ENCODE data around the gene CCL23. TPM values are rescaled to one million over a fixed set of nuclear protein-coding genes. Genes with fewer than 3 reads are reported as not detected.
"Not testable (repeated sequence)": the region's sequence is repeated elsewhere in the genome, so short reads cannot be mapped to it uniquely, and the experiment has no call there.

The CCL23 gene
- total RNA-seq, 2 experiments from 2014 or later, result 0.36 to 0.42 TPM

DNA sequence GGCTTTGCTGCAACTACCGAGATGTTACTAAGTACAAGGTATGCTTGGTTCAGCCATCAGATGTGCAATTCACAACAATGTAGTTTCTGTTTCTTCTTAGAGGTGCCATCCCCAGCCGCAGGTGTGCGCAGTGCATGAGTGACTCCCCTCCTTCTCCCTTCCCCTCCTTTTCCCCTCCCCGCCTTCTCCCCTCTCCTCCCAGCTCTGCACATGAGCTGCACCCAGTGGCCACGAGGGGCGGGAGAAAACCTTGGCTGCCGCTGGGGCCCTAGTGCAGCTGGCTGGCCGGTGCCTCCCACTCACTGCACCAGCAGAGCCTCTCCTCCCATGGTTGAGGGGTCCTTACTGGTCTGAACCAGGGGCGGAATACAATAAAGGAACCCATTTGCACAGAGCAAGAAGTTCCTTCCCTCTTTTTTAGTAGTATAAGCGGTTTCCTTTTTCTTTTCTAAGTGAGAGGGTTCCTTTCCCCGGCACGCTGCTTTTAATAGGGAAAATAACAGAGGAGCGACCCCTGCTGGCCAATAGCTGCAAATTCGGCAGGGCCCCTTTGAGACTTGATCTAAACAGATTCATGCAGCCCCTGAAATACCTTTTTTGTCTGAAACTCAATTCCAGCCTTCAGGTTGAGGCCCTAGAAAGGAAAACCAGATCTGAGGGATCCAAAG lies 8.6 kb downstream of the CCL23 start:
- ChIA-PET POLR2A (no interaction called here), CTCF (no interaction called here)

DNA sequence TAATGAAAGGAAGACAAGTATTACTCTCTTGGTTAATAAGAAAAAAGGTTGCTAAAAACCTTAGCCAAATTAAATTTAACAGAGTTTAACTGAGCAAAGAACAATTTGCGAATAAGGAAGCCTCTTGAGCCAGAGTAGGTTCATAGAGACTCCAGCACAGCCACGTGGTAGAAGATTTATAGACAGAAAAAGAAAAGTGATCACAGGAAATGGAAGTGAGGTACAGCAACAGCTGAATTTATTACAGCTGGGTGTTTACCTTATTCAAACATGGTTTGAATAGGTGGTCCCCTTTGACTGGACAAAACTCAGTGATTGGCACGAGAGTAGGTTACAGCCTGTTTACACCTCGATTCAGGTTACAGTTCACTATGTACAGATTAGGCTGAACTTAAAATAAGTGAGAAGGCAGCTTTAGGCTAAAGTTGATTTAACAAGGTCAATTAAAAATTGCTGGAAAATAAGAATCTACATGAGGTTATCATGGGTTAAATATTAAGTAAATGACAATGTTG lies 13.1 kb downstream of the CCL23 start:
- ChIA-PET CTCF (interaction anchor here (0.9 to 2.0 kb wide), 2 partner anchors 29 to 68 kb away, joined by 3 to 6 read pairs; no protein-coding TSS in a partner anchor), POLR2A (no interaction called here)

DNA sequence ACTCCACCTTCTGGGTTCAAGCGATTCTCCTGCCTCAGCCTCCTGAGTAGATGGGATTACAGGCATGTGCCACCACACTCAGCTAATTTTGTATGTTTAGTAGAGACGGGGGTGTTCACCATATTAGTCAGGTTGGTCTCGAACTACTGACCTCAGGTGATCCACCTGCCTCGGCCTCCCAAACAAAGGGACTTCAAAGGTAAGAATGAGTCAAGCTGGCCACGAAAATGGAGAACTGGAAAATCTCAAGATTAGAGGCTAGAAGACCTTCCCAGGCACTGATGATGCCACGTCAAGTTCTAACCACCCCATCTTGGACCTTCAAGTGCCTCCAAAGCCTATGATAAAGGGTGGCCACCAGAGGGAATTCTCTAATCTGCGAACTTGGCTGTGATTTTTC lies 15.1 kb downstream of the CCL23 start:
- POLR2A ChIA-PET, result no interaction called here
- CTCF ChIA-PET, result interaction anchor here (0.6 kb wide), 1 partner anchor 32 kb away, joined by 3 read pairs; no protein-coding TSS in a partner anchor

DNA sequence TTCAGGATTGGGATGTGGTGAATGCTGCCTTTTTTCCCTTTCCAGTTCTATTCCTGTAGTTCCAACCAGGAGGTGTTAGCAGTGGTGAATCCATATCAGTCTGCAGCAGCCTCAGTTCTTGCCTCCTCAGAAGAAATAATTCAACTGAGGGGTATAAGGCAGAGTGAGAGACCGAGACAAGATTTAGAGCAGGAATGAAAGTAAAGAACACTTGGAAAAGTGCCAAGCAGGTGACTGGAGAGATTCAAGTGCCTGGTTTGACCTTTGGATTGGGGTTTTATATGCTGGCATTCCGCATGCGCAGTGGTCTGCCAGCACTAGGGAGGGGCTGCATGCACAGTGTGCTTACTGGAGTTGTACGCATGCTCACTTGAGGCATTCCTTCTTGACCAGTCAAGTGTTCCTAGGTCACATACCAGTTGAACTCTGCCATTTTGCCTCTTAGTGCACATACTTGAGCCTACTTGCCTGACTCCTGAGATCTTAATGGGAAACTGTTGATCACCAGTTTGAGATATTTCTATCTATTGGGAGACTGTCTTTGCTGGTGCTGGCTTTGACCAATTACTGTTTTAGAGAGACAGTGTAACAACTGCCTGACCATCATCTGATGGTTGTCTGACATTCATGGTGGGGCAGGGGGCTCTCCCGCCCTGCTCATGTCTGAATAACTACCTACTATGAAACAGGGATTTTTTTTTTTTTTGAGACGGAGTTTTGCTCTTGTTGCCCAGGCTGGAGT lies 15.7 kb downstream of the CCL23 start:
- CTCF ChIA-PET, result interaction anchor here (0.5 kb wide), 1 partner anchor 178 kb away, joined by 3 read pairs; no protein-coding TSS in a partner anchor

DNA sequence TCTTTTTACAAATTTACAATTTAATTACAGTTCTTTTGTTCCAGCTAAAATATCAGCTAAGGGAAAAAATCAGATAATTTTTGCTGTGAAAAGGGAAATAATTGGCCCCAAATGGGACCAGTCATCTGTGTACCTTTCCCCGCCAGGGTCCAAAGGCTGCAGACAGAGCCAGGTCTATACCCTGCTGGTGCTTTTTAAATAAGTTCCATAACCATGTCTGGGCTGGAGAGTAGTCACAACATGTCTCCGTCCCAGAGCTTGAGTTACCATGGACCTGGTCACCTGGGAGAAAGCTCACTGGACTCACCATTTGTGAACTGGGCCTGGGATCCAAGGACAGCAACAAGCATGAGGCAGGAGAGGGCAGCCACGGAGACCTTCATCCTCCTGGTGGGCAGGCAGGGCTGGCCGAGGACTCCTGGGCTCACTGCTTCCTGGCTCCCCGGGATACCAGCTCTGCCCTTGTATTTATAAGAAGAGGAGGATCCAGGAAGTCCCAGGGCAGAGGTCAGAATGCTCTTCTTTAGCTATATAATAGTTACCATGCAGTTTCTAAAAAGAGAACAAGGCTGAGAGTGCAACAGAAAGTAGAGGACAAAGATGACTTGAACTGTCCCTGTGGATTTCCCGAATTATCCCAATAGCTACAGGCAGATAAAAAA lies 16.5 kb downstream of the CCL23 start, which contains the start of gene CCL15:
TSS of gene CCL15 (minus strand) at position 444 of the 662 bp plus-strand sequence. CDS start at position 383, 61 bp downstream.
- ChIA-PET POLR2A (no interaction called here), CTCF (interaction anchor here (0.5 kb wide), 1 partner anchor 177 kb away, joined by 3 read pairs; no protein-coding TSS in a partner anchor)

More for the DNA sequence above, 15.7 kb downstream of the CCL23 start:
- POLR2A ChIA-PET, result no interaction called here

DNA sequence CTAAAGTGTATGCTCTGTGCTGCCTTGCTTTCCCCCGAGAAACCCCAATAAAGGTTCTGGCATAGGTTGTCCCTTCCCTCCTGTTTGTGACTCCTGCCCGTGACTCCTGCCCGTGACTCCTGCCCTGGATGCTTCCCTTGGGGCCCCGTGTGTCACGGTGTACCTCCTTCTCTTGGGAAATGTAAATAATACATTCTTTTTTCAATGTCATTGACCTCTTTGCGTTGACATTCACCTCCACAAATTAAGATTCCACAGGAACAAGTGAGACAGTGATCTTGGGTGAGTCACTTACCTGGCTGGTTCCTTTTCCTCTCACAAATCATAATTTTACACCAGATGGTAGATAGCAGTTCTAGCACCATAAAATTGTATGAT lies 17.1 kb downstream of the CCL23 start:
- CTCF ChIA-PET, result no interaction called here
- POLR2A ChIA-PET, result no interaction called here

DNA sequence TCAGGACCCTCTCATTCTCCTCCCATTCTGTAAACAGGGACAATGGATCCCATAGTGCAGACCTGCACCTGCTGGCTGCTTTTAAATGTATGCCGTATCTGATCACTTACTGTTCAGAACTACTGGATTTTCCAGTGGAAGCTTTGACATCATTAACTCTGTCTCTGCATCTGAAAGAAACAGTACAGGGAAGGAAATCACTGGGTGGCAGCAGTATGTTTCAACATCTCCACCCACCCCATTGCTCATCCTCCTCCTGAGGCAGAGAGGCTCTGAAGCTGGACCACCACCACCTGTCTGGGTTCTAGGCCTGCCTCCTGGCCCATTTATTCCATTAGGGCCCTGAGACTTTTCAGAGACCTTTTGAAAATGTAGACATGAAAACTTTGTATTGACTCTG lies 19.0 kb downstream of the CCL23 start:
- CTCF ChIA-PET, result no interaction called here
- POLR2A ChIA-PET, result no interaction called here

DNA sequence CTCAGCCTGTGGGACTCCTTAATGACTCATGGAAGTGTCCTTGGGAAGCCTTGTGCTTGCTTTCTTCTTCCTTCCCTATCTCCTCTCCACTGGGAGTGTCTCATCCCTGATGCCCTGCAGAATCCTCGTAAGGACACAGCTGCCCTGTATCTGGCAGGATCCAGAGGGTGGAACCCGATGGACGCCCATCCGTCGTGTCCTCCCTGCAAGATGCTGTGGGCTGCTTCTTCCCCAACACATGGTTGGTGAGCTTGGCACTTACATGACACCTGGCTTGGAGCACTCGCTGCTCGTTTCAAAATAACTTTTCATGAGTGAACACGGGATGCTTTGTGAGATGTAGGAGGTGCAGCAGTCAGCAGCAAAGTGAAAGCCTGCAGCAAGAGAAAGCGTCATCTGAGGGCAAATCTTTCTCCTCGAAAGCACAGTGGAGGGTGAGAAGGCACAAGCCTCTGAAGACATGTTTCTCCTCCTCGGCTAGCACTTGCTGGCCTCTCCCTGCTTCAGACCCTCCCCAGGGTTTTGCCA lies 19.7 kb downstream of the CCL23 start:
- POLR2A ChIA-PET, result no interaction called here
- CTCF ChIA-PET, result no interaction called here

DNA sequence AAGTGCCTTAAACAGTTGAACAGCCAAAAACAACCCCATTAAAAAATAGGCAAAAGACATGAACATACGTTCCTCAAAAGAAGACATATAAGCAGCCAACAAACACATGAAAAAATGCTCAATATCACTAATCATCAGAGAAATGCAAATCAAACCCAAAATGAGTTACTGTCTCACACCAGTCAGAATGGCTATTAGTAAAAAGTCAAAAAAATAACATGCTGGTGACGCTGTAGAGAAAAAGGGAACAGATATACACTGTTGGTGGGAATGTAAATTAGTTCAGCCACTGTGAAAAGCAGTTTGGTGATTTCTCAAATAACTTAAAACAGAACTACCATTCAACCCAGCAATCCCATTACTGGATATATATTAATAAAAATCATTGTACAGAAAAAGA lies 22.4 kb downstream of the CCL23 start:
- POLR2A ChIA-PET, result interaction anchor here (0.6 kb wide), 1 partner anchor 148 kb away, joined by 5 read pairs; no protein-coding TSS in a partner anchor
- CTCF ChIA-PET, result not testable (repeated sequence)

DNA sequence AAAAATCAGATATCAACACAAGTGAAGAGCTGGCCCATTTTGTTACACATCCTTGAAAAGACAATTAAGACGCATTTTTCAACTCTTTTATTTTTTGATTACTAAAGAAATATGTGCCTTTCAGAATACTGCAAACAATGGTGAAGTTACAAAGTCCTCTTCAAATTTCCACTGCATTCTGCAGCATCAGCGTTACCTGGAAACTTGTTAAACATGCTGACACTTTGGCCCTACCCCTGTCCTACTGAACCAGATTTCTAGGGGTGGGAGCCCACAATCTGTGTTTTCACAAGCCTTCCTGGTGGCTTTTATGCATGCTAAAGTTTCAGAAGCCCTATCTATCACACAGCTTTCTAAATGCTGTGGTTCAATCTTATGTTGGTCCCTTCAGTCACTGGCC lies 26.7 kb downstream of the CCL23 start:
- ChIA-PET POLR2A (no interaction called here), CTCF (no interaction called here)

DNA sequence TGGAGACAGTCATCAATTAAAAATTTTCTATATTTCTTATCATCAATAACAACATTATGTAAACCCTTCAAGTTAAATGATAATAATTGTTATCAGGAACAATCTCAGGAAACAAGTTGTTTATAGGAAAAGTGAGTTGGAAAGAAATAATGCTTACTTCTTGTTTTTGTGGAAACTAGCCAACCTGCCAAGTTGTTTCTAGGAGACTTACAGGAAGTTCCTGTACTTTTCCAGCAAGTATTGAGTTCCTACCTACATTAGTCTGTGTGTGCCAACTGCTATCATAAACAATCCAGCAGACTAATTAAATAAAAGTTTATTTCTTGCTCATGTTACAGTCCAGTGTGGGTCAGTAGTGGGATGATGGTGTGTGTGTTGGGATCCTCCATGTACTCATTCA lies 29.6 kb downstream of the CCL23 start:
- CTCF ChIA-PET, result interaction anchor here (1.3 kb wide), 1 partner anchor 83 kb away, joined by 3 read pairs; no protein-coding TSS in a partner anchor
- POLR2A ChIA-PET, result no interaction called here

DNA sequence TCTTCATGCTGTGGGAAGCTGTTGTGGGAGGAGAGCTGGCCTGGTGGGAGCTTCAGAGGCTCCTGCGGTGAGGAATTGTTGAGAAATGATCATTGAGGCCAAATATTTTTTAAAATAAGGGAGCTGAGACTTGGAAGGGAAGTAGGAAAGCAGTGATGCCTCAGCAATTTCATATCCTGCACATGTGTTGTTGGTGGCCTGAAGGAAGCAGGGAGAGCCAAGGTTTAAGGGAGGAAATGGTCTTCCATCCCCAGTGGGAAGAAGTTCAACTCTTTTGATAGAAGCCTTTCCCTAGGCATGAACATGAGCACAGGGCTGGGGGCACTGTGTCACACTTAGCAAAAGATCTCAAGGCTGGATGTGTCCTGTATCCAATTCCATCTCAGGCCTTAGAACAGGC lies 31.1 kb downstream of the CCL23 start, which contains the start of gene CCL14:
TSS of gene CCL14 (minus strand) at position 87 of the 400 bp plus-strand sequence. CDS start at position 7, 80 bp downstream.
- ChIA-PET POLR2A (no interaction called here), CTCF (interaction anchor here (0.9 to 1.3 kb wide), 2 partner anchors 39 to 85 kb away, joined by 3 read pairs; no protein-coding TSS in a partner anchor)

DNA sequence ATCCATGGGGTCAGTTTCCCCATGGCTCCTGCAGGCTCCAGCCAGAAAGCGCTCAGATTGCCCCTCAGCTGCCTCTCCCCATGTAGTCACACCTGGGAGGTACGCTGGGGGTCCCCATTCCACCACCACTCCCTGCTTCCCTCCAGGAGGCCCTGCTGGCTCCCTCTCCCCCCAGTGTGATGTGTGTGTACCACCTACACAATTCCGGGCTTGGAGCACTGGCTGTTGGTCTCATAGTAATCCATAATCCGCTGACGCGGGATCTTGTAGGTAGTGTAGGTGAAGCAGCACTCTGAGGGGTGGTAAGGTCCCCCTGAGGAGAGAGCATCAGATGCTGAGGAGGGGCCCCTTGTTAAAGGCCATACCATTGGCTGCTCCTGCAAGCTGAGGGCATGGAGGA lies 33.6 kb downstream of the CCL23 start:
- POLR2A ChIA-PET, result no interaction called here
- CTCF ChIA-PET, result interaction anchor here (1.0 to 1.3 kb wide), 3 partner anchors 15 to 164 kb away, joined by 3 to 4 read pairs (median 3); no protein-coding TSS in a partner anchor

DNA sequence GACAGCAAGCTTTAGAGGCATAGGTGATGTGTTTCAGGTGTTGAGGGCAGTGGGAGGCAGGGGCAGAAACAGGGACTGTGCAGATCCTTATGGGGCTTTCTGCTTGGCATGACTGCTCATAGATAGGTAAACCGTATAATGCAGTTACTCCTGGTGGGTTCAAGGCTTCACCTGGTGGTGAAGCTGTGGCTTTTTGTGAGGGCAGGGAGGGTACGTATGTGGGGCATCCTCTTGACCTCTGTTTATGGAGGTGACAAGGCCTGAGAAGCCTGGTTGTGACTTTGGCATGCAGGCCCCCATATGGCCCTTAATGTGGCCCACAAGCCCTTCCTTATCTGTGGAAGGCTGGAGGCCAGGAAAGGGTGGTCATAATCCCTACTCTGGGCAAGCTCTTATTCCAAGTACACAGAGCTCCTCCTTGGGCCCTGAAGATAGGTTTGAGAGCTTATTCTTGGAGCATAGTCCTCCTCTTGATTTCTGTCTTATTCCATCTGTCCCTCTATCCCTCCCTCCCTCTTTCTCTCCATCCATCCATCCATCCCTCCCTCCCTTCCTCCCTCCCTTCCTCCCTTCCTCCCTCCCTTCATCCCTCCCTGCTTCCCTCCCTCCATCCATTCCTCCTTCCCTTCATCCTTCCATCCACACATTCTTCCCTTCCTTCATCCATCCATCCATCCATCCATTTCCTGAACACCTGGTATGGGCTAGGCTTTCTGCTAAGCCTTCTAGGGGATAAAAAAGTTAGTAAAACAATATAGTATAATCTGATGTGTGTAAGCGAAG lies 35.2 kb downstream of the CCL23 start:
- ChIA-PET POLR2A (no interaction called here), CTCF (interaction anchor here (1.3 to 2.5 kb wide), 3 partner anchors 62 to 166 kb away, joined by 3 to 16 read pairs (median 12); no protein-coding TSS in a partner anchor)

DNA sequence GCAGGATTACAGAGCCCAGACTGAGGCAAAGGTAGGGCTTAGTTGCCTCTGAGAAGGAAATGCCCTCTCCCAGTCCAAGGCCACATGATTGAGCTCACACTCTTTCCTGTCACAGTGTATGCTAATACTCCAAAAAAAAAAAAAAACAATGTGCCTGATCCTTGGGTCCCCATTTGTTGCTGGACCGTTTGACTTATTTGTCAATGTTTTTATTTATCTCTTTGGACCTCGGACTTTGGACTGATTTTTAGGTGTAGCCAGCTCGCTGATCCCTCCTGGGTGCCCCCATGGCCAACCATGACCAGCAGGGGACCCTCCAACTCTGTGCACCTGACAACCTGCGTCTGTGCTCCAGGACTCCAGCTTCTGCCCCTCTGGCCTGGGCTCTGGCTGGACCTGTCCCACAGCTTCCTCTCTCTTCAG lies 35.9 kb downstream of the CCL23 start:
- ChIA-PET POLR2A (no interaction called here), CTCF (interaction anchor here (0.6 to 2.5 kb wide), 4 partner anchors 38 to 247 kb away, joined by 4 to 16 read pairs (median 8); no protein-coding TSS in a partner anchor)

DNA sequence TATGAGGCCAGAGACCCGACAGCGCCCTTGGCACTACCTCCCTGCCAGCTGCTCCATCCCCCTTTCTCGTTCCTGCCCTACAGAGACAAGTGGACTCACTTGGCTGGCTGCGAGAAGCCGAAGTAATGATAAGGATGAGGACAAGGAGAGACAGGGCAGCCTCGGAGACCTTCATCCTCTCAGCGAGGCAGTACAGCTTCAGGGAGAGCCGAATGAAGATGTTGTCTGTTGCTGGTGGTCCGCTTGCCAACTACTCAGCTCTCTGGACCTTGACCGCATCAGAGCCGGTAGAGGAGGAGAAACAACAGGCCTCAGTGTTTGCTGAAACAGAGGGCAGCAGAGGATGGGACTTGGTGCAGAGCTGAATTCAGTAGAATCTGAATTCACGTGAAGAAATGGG lies 36.5 kb downstream of the CCL23 start, which contains the start of gene CCL16:
TSS of gene CCL16 (minus strand) at position 252 of the 400 bp plus-strand sequence. CDS start at position 175, 77 bp downstream.
- CTCF ChIA-PET, result interaction anchor here (1.1 to 2.5 kb wide), 3 partner anchors 39 to 168 kb away, joined by 4 to 16 read pairs (median 12); no protein-coding TSS in a partner anchor
- POLR2A ChIA-PET, result no interaction called here

DNA sequence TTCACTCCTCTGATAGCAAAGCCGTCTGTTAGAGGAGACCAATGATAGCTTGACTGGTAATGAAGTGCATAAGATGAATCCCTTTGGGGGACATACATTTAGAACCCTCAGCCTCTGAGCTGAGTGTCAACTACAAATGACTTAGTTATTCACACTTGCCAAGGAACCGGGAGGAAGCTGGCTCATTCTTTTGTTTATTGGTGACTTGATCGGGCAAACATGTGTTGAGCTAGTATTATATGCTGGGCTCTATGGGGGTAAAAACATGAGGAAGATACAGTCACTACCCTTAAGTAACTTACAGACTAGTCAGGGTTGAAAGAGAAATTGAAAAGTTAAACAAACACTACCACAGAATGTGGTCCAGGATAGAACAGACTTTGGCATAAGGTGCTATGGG lies 39.4 kb downstream of the CCL23 start:
- CTCF ChIA-PET, result interaction anchor here (0.5 to 7.4 kb wide), 5 partner anchors 8 to 171 kb away, joined by 3 to 43 read pairs (median 4); no protein-coding TSS in a partner anchor
- POLR2A ChIA-PET, result no interaction called here

DNA sequence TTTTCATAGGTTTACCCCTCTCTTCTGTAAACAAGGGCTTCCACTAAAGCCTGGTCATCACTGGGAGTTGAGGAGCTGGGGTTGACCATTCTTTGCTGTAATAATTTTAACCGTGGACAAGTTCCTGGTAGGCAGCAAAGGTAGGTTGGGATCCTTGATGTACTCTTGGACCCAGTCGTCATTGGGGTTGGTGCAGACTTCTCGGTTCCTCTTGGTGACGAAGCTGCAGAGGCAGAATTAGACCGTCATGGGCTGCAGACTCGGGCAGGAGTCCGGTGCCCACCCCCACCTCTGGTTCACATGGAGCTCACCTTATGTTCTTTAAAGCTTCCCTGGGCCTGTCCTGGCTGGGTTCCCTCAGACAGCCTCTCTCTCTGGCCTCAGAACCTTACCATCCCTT lies 40.3 kb downstream of the CCL23 start:
- ChIA-PET POLR2A (no interaction called here), CTCF (interaction anchor here (0.6 to 7.4 kb wide), 5 partner anchors 8 to 172 kb away, joined by 4 to 43 read pairs (median 7); no protein-coding TSS in a partner anchor)

Measured in activated CD8-positive, alpha-beta memory T cell treated with anti-CD3 and anti-CD28 coated beads for 36 hours (primary cell).